Hepatocyte (in vitro differentiated cells): ENCODE measurements around the gene CEP170B.

Experiments
- EZH2phosphoT487 ChIP-seq: fragments of 200-600 bp; sonication (generic); IDR thresholded peaks from one replicate; pipeline ENCODE4 v1.6.1; 2018; ENCODE audit warnings: antibody characterized with exemption, mild to moderate bottlenecking, low read depth, moderate library complexity; ENCODE audit not compliant: unreplicated experiment, severe bottlenecking
- TF ChIP-seq, protein P1 (sequence below): fragments of 200-600 bp; sonication (generic); IDR thresholded peaks from 2 replicates; pipeline ENCODE4 v1.5.1; 2016; ENCODE audit warnings: antibody characterized with exemption, mild to moderate bottlenecking; ENCODE audit not compliant: poor library complexity

DNA sequence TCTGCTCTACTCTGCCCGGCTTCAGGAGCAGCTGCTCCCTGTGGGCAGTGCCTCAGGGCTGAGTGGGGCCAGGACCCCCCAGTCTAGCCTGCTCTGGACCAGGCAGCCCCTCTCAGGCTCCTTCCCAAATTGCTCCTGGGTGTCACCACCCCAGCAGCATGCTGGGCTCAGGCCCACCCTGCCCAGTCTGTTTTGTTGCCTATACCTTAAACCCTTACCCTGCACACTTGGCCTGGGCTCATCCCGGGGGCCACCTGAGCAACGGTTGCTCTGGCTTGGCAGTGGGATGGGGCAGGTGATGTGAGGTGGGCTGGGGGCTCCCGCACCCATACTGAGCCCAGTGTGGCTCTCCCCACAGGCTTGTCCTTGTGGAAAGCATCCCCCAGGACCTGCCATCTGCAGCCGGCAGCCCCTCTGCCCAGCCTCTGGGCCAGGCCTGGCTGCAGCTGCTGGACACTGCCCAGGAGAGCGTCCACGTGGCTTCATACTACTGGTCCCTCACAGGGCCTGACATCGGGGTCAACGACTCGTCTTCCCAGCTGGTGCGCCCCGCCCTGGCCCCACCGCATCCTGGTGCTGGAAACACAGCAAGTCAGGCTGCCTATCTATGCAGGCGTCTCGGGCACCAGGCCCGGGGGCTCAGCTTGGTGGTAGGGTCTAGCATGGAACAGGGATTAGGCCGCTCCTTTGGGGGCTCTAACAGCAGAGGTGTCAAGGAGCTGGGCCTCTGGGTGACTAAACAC, 63.5 kb downstream of the CEP170B start:
- TF ChIP-seq, protein P1, sequence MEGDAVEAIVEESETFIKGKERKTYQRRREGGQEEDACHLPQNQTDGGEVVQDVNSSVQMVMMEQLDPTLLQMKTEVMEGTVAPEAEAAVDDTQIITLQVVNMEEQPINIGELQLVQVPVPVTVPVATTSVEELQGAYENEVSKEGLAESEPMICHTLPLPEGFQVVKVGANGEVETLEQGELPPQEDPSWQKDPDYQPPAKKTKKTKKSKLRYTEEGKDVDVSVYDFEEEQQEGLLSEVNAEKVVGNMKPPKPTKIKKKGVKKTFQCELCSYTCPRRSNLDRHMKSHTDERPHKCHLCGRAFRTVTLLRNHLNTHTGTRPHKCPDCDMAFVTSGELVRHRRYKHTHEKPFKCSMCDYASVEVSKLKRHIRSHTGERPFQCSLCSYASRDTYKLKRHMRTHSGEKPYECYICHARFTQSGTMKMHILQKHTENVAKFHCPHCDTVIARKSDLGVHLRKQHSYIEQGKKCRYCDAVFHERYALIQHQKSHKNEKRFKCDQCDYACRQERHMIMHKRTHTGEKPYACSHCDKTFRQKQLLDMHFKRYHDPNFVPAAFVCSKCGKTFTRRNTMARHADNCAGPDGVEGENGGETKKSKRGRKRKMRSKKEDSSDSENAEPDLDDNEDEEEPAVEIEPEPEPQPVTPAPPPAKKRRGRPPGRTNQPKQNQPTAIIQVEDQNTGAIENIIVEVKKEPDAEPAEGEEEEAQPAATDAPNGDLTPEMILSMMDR = no peak
- TF ChIP-seq EZH2phosphoT487 = no peak
